ENCODE results near the gene ENDOD1. TPM values are rescaled to one million over a fixed set of nuclear protein-coding genes. Genes with fewer than 3 reads are reported as not detected.

Gene ENDOD1
- total and polyA plus RNA-seq, 2 experiments from 2014 or later, result 0.76 to 4.0 TPM

DNA sequence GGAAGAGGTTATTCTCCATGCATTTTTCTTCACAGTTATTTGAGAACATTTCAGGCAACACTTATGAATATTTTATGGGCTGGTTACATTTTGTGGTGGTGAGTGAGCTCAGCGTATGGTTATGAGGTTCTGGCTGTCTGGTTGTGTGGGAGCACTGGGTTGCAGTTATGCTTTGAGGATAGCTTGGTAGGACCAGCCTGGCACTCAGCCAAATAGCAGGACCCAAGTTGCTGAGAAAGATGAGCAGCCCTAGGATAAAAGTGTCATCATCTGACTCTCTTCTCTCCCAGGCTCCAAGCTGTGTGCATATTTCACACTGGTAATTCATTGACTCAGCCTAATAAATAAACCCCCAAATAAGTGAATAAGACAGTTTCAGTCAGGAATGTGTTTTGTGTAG lies 31.0 kb upstream of the ENDOD1 start (continued):
- TF ChIP-seq ZNF462 (CRISPR knock-in tag; IDR thresholded peaks at IDR 0.05), result no peak
- TF ChIP-seq JUNB (IDR thresholded peaks at IDR 0.05; ENCODE audit: unreplicated experiment), result no peak
- TF ChIP-seq ZNF114 (CRISPR knock-in tag; IDR thresholded peaks at IDR 0.05), result no peak
- no peak for TF ChIP-seq CREB1 (CRISPR knock-in tag; IDR thresholded peaks at IDR 0.05; ENCODE audit: low read depth)
- no peak for TF ChIP-seq POLR2AphosphoS5 (IDR thresholded peaks at IDR 0.05; ENCODE audit: low read depth)
- TF ChIP-seq EZH2phosphoT487 (IDR thresholded peaks at IDR 0.05; ENCODE audit: unreplicated experiment), result no peak
- TF ChIP-seq REST (IDR thresholded peaks at IDR 0.05; ENCODE audit: unreplicated experiment), result no peak
- no peak for TF ChIP-seq ZNF331 (CRISPR knock-in tag; IDR thresholded peaks at IDR 0.05; ENCODE audit: low read depth)
- no peak for TF ChIP-seq CTCF (conservative IDR thresholded peaks at IDR 0.05; ENCODE audit: low read depth in 2 of 2)
